HL-60 (cell line): Measurements from ENCODE around the gene ABCA4.

Source experiments
- DNase-seq, 2 experiments: peaks; one replicate each; pipeline ENCODE4 v3.0.0-alpha.2; 2010 to 2020; ENCODE audit warnings: low read depth in 1 of 2, low spot score in 1 of 2
- H3K27ac ChIP-seq: fragments of 250-450 bp; sonication (Bioruptor Pico); replicated peaks from 2 replicates; pipeline ENCODE4 v1.5.1; 2020; ENCODE audit warnings: mild to moderate bottlenecking, moderate library complexity
- H3K27me3 ChIP-seq: fragments of 250-450 bp; sonication (Bioruptor Pico); 2 replicates; pipeline ENCODE4 v1.5.1; 2021; ENCODE audit warnings: mild to moderate bottlenecking, moderate library complexity; ENCODE audit not compliant: insufficient read depth, poor library complexity, severe bottlenecking
- H3K4me3 ChIP-seq: replicated peaks from 2 replicates; pipeline ENCODE4 v1.5.1; 2011; ENCODE audit warnings: mild to moderate bottlenecking, control low read depth, low read length; ENCODE audit not compliant: insufficient read depth
- GABPA ChIP-seq: IDR thresholded peaks from 2 replicates; pipeline ENCODE4 v1.6.1; 2012; ENCODE audit warnings: low read depth
- POLR2AphosphoS5 ChIP-seq: IDR thresholded peaks from 2 replicates; pipeline ENCODE4 v1.6.1; 2012; ENCODE audit warnings: low read depth
- SPI1 ChIP-seq: IDR thresholded peaks from 2 replicates; pipeline ENCODE4 v1.6.1; 2012; ENCODE audit warnings: low read depth, mild to moderate bottlenecking, borderline replicate concordance
- TF ChIP-seq, protein P1 (sequence below): IDR thresholded peaks from one replicate; pipeline ENCODE4 v1.5.1; 2011; ENCODE audit warnings: low read length, control low read depth, inconsistent platforms; ENCODE audit not compliant: insufficient read depth
- TF ChIP-seq, protein P2 (sequence below): IDR thresholded peaks from 2 replicates; pipeline ENCODE4 v1.6.1; 2012; ENCODE audit warnings: low read depth; ENCODE audit not compliant: insufficient replicate concordance

Gene ABCA4

DNA sequence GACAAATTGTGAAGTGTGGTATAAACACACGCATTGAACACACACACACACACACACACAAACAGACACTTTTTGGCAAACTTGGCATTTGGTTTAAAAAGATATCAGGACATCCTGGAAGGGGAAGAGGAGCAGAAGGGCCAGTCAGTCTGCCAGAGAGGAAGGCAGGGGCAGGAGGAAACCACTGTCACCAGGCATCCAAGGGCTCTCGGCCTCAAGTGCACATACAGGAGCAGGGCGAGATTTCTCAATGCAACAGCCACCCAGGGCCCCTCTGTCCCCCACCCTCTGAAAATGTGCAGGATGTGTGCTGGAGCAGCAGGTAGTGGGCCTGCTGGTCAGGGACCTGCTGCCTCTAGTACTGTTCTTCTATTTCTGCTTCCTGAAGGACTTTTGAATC lies 71.2 kb downstream of the ABCA4 start:
- H3K27ac ChIP-seq: no peak overlapping the region
- TF ChIP-seq SPI1: no peak
- H3K27me3 ChIP-seq: no peaks in the 10 kb centered on the region
- DNase-seq: no peak
- no peak overlapping the region for H3K4me3 ChIP-seq

DNA sequence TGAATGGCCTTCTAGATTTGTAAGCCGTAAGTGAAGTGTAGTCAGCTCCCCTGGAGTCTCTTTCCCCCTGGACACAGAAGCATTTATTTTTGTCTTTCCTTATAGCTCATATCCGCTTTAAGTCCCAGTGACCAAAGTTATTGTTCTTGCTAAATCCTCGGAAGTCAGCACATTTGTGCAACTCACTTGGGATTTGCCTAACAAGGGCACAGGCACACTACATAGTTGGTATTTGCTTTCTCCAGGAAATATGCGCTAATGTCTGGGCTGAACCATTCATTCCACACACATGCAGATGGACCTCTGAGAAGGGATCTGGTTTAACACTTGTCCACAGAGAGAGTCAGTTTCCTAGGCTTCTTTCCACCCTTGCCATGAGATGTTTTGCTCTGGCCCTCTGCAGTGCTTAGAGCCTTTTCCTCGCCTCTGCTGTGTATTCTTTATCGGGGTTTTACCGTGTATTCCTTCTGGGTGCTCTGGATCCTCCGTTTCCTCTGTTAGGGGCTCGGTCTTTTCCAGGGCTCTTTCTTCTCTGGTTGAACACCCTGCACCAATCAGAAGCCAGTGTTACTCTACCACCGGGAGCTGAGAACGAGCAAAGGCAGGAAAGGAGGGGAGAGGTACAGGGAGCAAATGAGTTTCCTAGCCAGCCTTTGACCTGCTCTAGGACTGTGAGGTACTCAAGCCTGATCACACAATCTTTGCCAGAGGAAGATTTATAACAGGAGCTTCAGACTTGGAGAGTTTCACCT lies 72.4 kb downstream of the ABCA4 start:
- Histone ChIP-seq H3K27ac (no peak overlapping the region), H3K27me3 (no peaks in the 10 kb centered on the region), H3K4me3 (no peak overlapping the region)
- no peak for TF ChIP-seq GABPA
- TF ChIP-seq, protein P1, sequence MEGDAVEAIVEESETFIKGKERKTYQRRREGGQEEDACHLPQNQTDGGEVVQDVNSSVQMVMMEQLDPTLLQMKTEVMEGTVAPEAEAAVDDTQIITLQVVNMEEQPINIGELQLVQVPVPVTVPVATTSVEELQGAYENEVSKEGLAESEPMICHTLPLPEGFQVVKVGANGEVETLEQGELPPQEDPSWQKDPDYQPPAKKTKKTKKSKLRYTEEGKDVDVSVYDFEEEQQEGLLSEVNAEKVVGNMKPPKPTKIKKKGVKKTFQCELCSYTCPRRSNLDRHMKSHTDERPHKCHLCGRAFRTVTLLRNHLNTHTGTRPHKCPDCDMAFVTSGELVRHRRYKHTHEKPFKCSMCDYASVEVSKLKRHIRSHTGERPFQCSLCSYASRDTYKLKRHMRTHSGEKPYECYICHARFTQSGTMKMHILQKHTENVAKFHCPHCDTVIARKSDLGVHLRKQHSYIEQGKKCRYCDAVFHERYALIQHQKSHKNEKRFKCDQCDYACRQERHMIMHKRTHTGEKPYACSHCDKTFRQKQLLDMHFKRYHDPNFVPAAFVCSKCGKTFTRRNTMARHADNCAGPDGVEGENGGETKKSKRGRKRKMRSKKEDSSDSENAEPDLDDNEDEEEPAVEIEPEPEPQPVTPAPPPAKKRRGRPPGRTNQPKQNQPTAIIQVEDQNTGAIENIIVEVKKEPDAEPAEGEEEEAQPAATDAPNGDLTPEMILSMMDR: no peak
- TF ChIP-seq POLR2AphosphoS5: no peak
- TF ChIP-seq SPI1: no peak
- TF ChIP-seq, protein P2, sequence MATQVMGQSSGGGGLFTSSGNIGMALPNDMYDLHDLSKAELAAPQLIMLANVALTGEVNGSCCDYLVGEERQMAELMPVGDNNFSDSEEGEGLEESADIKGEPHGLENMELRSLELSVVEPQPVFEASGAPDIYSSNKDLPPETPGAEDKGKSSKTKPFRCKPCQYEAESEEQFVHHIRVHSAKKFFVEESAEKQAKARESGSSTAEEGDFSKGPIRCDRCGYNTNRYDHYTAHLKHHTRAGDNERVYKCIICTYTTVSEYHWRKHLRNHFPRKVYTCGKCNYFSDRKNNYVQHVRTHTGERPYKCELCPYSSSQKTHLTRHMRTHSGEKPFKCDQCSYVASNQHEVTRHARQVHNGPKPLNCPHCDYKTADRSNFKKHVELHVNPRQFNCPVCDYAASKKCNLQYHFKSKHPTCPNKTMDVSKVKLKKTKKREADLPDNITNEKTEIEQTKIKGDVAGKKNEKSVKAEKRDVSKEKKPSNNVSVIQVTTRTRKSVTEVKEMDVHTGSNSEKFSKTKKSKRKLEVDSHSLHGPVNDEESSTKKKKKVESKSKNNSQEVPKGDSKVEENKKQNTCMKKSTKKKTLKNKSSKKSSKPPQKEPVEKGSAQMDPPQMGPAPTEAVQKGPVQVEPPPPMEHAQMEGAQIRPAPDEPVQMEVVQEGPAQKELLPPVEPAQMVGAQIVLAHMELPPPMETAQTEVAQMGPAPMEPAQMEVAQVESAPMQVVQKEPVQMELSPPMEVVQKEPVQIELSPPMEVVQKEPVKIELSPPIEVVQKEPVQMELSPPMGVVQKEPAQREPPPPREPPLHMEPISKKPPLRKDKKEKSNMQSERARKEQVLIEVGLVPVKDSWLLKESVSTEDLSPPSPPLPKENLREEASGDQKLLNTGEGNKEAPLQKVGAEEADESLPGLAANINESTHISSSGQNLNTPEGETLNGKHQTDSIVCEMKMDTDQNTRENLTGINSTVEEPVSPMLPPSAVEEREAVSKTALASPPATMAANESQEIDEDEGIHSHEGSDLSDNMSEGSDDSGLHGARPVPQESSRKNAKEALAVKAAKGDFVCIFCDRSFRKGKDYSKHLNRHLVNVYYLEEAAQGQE: no peak
- DNase-seq: no peak

DNA sequence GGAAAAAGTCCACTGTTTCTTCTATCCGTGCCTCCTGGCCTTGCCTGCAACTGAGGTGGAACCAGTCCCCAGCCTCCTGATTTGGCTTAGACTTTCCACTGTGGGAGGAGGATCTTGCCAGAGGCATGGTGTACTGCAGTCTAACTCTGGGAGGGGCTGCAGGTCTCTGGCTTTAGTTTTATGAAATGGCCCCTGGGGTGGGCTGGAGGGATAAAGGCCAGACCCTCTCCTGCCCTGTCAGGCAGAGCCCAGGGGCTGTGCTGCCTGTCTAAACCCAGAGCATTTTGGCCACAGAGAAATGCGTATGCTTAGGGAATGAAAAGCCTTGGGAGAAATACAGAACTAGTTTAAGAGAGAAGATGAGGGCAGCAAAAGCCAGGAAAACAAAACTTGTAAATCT lies 73.0 kb downstream of the ABCA4 start:
- H3K27me3 ChIP-seq: no peaks in the 10 kb centered on the region
- no peak for DNase-seq
- no peak overlapping the region for H3K4me3 ChIP-seq
- TF ChIP-seq POLR2AphosphoS5 (no peak), GABPA (no peak), SPI1 (no peak)
- TF ChIP-seq, protein P2: no peak
- TF ChIP-seq, protein P1: no peak
- H3K27ac ChIP-seq: no peak overlapping the region

DNA sequence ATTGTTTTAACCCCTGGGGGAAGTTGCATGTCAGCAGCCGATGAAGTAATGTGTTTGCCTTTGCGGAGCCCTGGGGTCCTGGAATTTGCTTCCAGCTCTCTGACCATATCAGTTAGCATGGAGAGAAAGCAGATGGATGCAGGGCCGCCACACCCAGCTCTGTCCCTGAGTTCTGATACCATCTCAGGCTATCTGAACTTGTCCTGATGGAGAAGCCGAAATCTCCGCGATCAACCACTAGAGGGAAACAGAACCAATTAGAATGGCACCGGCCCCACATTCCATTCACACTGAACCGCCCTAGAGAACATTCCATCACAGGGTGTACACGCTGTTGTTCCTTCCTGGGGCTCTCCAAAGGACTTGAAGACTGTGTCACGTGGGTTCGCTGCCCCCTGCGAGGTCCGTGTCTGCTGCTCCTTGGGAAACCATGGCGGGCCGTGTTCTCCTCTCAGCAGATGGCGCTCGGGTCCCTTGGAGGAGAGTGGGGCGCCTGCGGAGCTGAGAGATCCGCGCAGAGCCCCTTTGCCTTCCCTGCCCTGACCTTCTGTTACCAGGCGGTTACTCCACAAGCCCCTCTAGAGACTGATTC lies 75.4 kb downstream of the ABCA4 start:
- Histone ChIP-seq H3K27ac (no peak overlapping the region), H3K27me3 (no peaks in the 10 kb centered on the region), H3K4me3 (peak overlapping the region; percentile 23; the same call in 1 of the 2 replicates)
- DNase-seq: peak in 1 of 2 experiments; percentile 54
- TF ChIP-seq POLR2AphosphoS5 (no peak), GABPA (no peak), SPI1 (no peak)
- TF ChIP-seq, protein P1: peak; percentile 66
- TF ChIP-seq, protein P2: no peak
